ENCODE measurements around the gene BEST3. TPM values are rescaled to one million over a fixed set of nuclear protein-coding genes. Genes with fewer than 3 reads are reported as not detected.

The BEST3 gene
- not detected in 2 replicates for total RNA-seq (2014; rRNA removed; shearing (Covaris generic))

DNA sequence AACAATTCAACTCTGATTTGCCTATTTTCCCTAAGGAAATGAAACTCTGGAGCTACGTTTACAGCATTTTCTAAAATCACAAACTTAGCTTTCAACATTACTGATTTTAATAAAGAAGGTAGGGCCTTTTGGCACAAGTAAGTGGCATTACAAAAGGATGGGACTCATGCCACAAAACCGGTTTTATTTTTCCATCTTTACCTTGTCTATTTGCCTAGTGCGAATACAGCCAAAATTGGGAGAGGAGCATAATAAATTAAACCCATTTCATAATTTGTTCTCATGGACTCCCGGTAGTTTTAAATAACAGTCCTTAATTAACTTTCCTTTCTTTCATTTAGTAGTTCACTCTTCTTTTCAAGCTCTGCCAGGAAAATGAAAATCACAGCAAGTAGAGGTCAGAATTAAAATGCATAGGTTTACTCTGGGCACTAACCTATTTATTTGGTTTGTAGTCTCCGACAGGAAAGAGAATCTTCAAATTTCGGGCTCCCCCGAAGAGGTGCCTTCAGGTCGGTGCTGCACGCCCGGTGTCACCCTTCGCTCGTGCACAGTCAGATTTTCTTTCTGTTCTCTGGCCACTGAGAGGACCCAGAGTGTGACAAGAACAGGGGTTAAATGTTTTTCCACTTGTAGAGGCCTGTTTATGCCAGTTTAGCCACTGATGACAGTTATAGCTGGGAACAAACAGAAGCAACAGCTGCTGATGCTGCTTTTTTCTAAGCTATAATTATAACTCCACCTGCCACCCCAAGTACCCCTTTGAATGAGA is at the start of gene BEST3:
BEST3 (minus strand) TSS at position 535 of the 772 bp plus-strand sequence. CDS start 1,505 bp downstream, outside the sequence.
- no peak for DNase-seq (ENCODE audit: low read depth)

DNA sequence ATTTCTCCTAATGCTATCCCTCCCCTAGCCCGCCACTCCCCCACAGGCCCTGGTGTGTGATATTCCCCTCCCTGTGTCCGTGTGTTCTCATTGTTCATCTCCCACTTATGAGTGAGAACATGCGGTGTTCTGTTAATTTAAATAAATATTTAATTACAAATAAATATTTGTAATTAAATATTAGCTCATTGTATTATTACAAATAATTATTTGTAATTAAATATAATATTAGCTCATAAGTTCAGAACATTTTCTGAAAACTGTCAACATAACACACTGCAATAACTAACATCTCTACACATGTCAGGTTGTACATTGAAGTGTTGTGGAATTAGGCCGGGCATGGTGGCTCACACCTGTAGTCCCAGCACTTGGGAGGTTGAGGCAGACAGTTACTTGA is 45.0 kb upstream of the BEST3 start:
- DNase-seq (ENCODE audit: low read depth) = no peak

DNA sequence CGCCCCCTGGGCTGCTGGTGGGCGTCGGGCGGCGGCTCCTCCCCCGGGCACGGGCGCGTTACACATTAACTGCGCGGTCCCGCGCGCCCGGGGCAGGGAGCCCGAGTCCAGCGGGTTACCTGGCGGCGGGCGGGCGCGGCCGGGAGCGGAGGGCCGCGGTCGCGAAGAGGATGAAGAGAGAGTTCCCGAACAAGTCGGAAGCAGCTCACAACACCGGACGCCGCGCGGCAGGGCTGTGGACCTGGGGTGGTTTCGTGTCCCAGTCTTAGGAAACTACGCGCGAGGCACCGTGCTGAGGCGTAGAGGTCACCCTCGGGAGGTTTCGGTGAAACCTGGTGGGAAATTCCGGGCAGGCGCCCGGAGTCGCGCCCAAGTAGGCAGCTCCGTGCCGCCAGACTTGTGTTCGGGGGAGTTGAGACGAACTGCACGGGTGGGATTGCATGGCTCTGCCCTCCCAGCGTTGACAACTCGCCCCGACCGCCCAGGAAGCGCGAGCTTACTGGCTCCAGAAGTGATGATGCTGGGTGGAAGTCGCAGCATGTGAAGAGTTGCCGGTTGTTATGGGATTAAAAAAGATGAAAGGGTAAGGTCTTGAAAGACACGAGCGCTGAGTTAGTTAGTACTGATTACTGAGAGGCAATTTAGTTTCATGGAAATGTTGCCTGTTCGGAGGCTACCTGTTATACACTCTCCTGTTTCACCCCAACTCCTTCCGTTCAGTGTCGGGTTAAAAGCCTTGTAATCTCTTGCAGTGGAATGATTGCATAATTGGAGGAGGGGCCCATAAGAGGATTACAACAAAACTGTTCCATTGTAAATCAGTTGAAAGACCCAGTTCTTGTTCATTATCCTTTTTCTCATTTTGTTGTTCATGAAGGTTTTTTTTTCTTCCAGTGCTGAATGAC is 40.4 kb upstream of the BEST3 start:
- DNase-seq (ENCODE audit: low read depth) = peak; percentile 35

DNA sequence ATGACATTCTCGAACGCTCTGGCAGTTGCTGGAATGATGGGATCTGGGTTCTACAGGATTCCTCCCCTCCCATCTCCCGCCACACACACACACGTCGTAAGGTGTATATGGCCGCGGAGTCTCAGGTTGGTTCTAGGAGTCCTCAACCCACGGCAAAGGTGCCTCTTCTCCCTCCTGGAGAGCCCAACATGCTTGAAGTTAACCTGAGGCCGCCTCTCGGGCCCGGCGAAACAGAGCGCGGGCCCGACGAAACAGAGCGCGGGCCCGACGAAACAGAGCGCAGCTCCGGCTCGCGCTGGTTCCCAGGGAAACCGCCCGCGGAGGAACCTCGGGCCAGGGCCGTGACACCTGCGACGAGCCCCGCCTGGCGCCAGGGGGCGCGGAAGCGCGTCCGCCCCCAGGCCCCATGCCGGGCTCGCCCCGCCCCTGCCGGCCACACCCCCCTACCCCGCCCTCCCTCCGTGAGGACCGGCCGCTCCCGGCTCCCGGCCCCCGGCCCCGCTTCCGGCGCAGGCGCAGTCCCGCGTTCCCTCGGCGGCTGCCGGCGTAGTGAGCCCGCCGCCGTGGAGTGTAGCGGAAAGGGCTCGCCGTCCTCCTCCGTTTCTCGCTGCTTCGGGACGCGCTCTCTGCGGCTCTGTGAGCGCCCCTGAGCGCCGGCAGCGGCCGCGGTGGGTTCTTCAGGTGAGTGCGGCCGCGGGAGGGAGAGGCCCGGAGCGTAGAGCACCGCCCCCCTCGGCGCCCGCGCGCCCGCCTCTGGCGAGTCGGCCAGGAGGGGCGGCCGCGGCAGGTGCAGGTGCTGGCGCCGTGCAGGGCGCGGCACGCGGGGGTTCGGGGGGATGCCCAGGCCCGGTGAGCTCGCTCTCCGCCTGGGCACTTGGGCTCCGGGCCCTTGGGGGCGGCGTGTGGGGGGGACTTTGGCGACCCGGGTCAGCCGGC is 39.5 kb upstream of the BEST3 start, which contains the start of gene RAB3IP:
RAB3IP (plus strand) TSS at position 510 of the 936 bp plus-strand sequence. CDS start 16,549 bp downstream, outside the sequence.
- peak; percentile 65 for DNase-seq (ENCODE audit: low read depth)

DNA sequence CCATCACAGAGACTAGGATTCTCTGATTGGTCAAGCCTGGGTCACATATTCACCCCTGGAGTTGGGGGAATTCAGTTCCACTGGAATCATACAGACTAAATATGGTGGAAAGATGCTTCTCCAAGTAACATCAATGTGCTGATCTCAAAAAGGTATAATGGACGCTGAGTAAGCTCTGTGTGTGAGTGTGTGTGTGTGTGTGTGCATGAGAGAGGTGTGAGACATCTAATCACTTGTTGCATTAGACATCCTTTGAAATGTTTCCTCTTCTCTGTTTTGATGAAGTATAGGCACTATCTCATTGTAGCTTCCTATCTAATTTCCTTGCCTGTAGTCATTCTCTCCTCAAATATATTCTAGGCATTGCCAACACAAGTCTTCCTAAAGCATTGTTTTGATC is 34.5 kb upstream of the BEST3 start:
- no peak for DNase-seq (ENCODE audit: low read depth)

DNA sequence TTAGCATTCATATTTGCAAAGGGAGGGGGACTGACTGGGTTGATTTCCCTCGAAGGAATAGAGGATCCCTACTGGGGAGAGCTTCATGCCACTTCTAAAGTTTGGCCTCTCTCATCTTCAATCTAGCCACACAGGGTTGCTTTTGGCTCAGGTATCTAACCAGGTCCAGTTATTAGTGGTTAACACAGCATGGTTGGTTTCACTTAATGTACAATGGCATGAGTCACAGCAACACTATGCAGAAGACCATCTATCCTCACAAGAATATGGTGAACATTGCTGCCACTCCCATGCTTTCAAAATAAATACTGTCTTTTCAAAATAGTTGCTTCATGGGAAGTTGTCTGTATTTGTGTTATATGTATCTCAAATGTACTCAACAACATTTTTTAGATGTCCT is 33.0 kb upstream of the BEST3 start:
- peak; percentile 28 for DNase-seq (ENCODE audit: low read depth)

DNA sequence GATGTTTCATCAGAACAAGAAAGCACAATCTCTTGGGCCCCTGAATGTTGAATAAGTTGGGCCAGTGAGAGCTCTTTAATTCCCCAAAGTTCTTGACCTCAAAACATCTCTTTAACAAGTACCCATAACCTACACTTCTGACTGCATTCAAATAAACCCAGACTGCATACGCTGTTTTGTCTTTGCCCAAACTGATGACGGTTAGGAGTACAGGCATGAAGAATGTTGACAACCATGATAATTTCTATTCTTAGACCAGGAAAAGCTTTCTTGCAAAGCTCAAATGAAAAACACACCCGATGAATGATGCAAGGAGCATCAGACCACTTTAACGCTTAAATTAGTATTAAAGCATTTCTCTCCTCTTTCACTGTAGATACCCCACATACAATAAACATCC is 27.8 kb upstream of the BEST3 start:
- DNase-seq (ENCODE audit: low read depth) = no peak

DNA sequence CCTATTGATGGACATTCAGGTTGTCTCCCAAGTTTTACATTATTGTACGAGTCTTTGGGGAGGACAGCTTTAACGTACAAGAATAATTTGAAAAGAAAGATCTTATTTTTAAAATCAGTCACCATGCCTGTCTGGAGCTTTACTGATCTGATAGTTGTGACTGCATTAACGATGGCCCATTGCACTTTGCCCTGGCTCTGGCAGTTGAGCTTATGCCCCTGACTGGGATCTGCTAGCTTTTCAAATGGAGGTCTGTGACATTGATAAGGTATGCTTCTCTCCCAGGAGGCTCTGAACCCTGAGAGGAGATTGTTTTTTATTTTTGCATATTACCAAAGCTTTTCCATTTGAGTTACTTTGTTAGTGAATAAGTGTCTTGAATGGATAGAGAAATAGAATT is 21.6 kb upstream of the BEST3 start:
- DNase-seq (ENCODE audit: low read depth) = no peak

DNA sequence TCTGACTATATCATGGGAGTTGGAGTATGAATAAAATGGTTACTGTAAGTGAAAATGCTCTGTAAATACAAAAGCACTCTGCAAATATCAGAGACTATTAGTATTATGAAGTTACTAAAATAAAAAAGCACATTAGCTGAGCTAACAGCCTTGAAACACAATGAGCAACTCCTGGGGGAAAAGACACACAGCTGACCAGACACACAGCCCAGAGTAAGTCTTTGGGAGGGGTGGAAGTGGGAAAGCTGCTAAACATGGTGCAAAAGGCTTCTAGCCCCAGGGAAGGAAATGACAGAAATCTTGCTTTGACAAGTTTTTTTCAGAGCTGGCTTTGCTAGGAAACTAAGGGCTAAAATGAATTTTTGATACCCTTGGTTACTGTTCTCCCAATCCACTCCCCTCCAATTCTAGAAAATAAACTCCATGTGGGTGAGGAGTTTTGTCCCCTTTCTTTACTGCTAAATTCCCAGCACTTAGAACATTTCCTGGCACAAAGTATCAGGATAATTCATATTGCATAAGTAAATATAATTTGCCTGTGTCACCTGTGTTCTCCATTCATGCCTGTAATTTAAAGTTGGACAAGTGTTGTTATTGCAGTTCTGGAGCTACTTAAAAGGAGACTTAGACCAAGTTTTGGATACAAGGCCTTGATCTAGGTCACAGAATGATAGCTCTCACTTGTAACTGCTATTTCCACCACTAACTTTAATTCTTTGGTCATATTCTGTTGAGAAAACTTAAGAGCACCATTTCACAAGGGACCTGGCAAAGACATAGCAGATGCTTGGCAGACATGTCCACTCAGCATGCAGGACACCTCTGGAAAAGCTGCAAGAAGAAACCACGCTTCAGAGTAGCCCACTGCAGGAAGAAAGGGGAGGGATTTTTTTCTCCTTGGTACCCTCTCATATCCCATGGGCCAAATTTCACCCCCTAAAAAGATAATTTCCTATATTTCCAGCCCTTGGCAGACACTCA is 20.5 kb upstream of the BEST3 start:
- no peak for DNase-seq (ENCODE audit: low read depth)

DNA sequence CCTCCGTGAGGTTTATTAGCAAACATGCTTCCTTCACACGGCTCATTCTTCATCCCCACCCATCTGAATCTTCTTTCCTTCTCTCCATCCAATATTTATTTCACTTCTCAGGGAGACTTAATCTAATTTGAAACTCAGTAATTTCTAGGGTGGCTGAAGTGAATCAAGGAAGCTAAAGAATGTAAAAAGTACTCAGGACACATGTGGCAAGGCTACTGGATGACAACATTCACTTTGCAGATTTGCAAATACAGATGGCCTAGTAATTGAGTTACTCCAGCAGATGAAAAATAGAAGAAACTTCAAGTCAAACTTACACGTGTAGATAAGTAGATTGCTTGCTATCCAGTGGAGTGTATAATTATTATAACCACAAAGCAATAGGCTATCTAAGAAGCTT is 15.4 kb upstream of the BEST3 start:
- DNase-seq (ENCODE audit: low read depth) = no peak

DNA sequence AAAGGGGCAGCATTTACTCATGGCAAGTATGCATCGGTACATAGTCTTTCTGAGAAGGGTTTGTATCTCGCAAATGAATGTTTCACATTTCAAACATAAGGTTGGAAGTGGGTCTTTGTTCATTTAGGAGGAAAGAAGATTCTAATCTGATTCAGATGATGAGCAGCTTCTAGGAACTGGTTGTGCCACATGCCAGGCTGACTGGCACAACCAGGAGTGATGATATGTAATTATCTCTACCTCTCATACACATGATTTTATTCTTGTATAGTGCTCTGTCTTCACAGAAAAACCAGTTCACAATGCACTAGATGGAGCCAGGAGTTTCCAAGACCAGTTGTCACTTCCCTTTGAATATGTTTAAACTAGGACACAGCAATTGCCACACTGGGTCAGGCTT is 13.7 kb upstream of the BEST3 start:
- DNase-seq (ENCODE audit: low read depth) = no peak

DNA sequence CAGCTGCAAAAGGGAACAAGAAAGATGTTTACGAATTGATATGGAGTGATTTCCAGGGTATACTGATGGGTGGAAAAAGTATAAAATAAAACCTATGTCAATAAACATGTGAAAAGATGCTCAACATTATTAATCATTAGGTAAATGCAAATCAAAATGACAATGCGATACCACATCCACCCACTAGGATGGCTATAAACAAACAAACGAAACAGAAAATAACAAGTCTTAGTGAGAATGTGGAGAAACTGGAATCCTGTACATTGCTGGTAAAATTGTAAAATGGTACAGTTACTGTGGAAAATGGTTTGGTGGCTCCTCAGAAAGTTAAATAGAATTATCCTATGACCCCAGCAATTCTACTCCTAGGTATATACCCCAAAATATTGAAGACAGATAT is 9.5 kb upstream of the BEST3 start:
- no peak for DNase-seq (ENCODE audit: low read depth)

DNA sequence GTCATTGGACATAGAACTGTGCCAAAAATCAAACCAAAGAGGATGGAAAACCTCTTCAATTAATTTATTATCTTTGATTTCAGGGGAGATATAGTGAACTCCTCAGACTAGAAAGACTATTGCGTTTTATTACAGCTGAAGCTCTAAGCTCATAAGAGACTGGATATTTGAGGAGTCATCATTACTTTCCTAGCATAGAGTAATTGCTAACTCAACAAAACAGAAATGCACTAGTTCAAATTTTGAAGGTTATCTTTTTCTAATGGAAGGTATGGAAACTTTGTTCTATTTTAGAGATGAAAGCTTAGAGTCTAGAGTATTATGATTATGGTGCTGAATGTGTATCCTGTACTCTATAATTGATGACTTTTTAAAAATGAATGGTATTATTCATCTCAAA is 5.3 kb upstream of the BEST3 start:
- DNase-seq (ENCODE audit: low read depth) = no peak

DNA sequence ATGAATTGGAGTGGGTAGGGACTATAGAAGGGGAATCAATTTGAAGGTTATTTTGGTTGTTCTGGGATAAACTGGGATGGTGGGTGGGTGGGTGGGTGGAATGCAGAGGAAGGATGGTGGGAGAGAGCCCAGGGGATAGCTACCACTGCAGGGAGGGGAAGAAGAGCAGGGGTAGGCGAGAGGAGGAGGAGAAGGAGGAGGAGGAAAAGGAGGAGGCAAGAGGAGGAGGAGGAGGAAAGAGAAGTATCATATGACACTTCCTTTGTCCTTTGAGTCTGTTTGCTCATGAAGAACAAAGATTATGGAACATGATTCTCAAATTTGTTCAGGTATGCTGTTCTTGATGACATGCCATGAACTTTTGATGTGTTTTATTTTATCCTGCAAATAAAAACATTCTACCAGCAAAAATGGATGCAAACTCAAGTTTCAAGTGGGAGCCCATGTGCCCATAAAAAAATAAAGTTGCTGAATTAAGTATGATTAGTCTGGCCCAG is 4.1 kb upstream of the BEST3 start:
- DNase-seq (ENCODE audit: low read depth) = no peak

DNA sequence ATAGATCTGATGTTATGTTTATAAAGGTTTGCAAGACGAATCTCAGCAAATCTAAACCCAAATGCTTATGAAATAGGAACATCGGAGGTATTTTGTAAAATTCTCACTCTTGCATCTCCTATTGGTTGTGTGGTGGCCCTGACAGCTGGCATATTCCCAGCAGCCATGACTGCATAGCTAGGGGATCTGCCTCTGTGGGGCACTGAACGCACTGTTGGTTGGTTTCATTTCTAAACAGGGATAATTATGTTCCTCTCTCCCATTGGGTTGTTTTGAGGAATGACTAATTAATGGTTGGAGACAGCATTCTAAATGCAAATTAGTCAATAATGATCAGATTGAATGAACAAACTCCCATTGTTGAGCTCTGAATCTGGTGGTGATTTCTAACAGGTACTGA is 2.7 kb upstream of the BEST3 start:
- DNase-seq (ENCODE audit: low read depth) = peak; percentile 56

DNA sequence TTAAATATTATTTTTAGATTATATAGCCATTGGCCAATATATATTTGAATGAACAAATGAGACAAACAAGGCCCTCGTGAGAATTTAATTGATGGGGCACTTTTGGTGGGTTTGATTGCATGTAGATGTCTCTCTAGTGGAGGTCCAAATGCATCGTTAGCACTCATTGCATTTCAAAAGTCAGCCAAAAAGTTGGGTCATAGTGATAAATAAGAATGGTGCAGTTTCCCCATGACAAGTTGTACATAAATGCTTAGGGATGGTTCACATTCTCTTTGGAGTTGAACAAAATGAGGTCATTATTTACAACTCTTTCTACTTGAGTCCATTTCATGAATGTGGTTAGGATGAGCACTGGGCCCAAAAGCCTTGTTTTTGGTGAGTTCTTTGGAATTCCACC is 1.0 kb downstream of the BEST3 start:
- DNase-seq (ENCODE audit: low read depth) = no peak

DNA sequence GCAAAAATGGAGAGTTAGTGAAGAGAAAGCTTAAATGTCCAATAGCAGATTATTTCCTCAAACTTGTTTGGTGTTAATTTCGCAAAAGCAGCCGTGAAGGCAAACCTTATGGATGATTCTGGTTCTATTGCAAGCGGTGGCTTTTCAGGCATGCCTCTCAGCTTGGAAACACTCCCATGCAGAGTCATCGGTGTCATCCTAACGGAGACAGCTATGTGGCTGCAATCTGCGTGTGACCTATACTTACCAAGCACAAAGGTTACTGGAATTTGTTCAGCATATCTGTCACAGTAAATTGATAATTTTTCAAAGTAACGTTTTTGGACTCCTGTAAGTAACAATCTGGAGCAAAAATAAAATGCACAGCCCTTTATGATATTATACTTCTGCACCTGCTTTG is 5.0 kb downstream of the BEST3 start:
- no peak for DNase-seq (ENCODE audit: low read depth)

DNA sequence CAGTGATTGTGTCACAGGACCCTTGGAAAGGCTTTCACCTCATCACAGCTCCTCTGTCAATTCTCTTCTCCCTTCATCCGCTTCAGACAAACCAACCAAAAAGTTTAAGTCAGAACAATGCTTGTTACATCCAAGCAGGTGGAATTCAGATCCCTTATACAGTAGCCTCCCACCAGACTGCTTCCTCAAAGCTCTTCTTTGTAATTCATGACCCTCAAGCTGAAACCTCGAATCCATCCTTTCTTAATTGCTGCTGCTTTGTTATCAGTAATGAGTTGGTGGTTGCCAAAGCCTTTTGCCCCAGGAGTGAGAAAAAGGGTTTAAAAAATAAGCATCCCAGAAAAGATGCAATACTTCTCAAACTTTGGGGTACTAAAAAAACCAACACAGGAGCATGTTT is 9.5 kb downstream of the BEST3 start:
- DNase-seq (ENCODE audit: low read depth) = no peak

DNA sequence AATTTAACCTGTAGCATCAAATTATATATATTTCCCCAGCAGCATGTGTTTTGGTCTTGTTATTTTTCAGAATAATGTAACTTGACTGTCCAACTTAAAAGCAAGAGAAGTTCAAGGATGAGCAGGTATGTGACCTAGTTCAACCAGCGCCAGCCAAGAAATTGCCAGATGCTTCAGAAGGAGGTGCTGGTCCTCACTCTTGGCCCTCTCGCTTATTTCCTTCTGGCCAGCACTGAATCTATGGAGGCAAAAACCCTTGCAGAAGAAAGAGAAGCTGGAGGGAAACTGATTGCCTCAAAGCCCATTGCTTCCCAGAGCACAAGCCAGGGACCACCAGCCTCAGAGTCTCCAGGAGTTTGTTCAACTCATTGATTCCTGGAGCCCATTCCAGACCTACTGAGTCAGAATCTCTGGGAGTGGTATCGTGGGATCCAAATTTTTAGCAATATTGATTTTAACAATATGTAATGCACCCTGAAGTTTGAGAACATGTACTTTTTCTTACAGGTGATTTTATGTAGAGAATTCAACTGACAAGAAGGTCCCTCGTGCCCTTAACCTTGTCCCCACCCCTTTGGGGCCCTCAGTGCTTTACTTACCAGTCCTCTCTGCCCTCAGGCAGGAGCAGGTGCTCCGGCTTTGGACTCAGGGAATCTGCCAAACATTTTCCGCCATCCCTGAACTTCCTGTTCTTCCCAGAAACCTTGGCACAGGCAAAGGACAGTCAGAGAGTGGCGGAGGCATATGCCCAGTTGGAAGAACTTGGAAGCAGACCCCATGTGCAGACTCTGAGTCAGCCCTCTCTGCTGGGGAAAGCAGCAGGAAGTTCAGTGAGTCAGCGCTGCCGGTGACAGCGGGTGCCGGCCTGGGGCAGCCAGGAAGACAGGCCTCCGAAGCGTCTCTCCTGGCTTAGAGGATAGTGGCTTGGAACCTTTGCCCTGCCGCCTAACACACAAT is 10.4 kb downstream of the BEST3 start:
- DNase-seq (ENCODE audit: low read depth) = peak; percentile 97

All from RPMI7951 (cell line).